ENCODE data around the gene ATF7IP.

GRCh38 chr12:14479004-14479403 is 113.5 kb downstream of the ATF7IP start:
- no peak for TF ChIP-seq EZH2phosphoT487 (IDR thresholded peaks at IDR 0.05; ENCODE audit: low read depth)
- TF ChIP-seq CTCF (IDR thresholded peaks at IDR 0.05; ENCODE audit: low read depth, low read length), result no peak

Data from OCI-LY3 (cell line).